CD14-positive monocyte (primary cell): ENCODE results near the gene FHOD3. TPM values are rescaled to one million over a fixed set of nuclear protein-coding genes. Genes with fewer than 3 reads are reported as not detected.

Source experiments
- DNase-seq, 3 donors: peaks; one replicate each; pipeline ENCODE4 v3.0.0-alpha.2; 2011 to 2022
- H2AFZ ChIP-seq: 2 replicates; pipeline ENCODE4 v1.6.0; 2012; ENCODE audit warnings: mild to moderate bottlenecking, low read depth, low read length, inconsistent platforms; ENCODE audit not compliant: insufficient read depth, poor library complexity, severe bottlenecking
- H3K27ac ChIP-seq, 2 donors: 1 replicate in 1 of 2; 2 replicates in 1 of 2; pipeline ENCODE4 v1.5.1; 2012 to 2013; ENCODE audit warnings: low read length in 2 of 2, control low read depth in 1 of 2, inconsistent platforms in 1 of 2, low read depth in 1 of 2, mild to moderate bottlenecking in 1 of 2
- H3K27me3 ChIP-seq, 2 donors: one replicate each; pipeline versions ENCODE4 v1.6.0 to v1.6.1; 2011 to 2013; ENCODE audit warnings: low read length in 2 of 2; ENCODE audit not compliant: control insufficient read depth in 2 of 2, insufficient read depth in 2 of 2
- H3K36me3 ChIP-seq, 2 donors: replicated peaks in 1 of 2; 1 replicate in 1 of 2; 2 replicates in 1 of 2; pipeline versions ENCODE4 v1.5.1 to v1.6.1; 2012 to 2013; ENCODE audit warnings: low read length in 2 of 2, control low read depth in 1 of 2, inconsistent platforms in 1 of 2, mild to moderate bottlenecking in 1 of 2; ENCODE audit not compliant: insufficient read depth in 2 of 2, control insufficient read depth in 1 of 2
- H3K4me1 ChIP-seq, 2 donors: 1 replicate in 1 of 2; 2 replicates in 1 of 2; pipeline versions ENCODE4 v1.5.1 to v1.6.1; 2012 to 2013; ENCODE audit warnings: low read length in 2 of 2, control low read depth in 1 of 2, inconsistent platforms in 1 of 2, mild to moderate bottlenecking in 1 of 2, moderate library complexity in 1 of 2; ENCODE audit not compliant: insufficient read depth in 2 of 2, control insufficient read depth in 1 of 2
- H3K4me2 ChIP-seq: replicated peaks from 2 replicates; pipeline ENCODE3; 2012; ENCODE audit warnings: low read length, moderate library complexity, mild to moderate bottlenecking; ENCODE audit not compliant: poor library complexity, severe bottlenecking; ENCODE audit errors: extremely low read depth
- H3K4me3 ChIP-seq, 3 experiments: fragments of 200-600 bp in 1 of 3; sonication (generic) in 1 of 3; replicated peaks in 1 of 3; 1 replicate in 2 of 3; 2 replicates in 1 of 3; pipeline ENCODE4 v1.5.1; 2011 to 2013; ENCODE audit warnings: low read length in 3 of 3, mild to moderate bottlenecking in 3 of 3, control low read depth in 2 of 3, low read depth in 2 of 3, inconsistent platforms in 1 of 3, moderate library complexity in 1 of 3
- H3K79me2 ChIP-seq: 2 replicates; pipeline ENCODE4 v1.6.0; 2012; ENCODE audit warnings: mild to moderate bottlenecking, control low read depth, inconsistent platforms, low read length, moderate library complexity; ENCODE audit not compliant: insufficient read depth
- H3K9ac ChIP-seq: 2 replicates; pipeline ENCODE4 v1.6.0; 2017; ENCODE audit warnings: low read length, mild to moderate bottlenecking; ENCODE audit not compliant: insufficient read depth, poor library complexity, severe bottlenecking
- H3K9me3 ChIP-seq, 2 donors: replicated peaks in 1 of 2; 1 replicate in 1 of 2; 2 replicates in 1 of 2; pipeline versions ENCODE4 v1.5.1 to v1.6.1; 2012 to 2013; ENCODE audit warnings: low read length in 2 of 2, control low read depth in 1 of 2; ENCODE audit not compliant: control insufficient read depth in 1 of 2, insufficient read depth in 1 of 2
- H4K20me1 ChIP-seq: 2 replicates; pipeline ENCODE4 v1.6.0; 2012; ENCODE audit warnings: mild to moderate bottlenecking, low read length, control low read depth, moderate library complexity; ENCODE audit not compliant: insufficient read depth
- H3K27ac Mint-ChIP-seq, 7 donors: one replicate each; pipeline ENCODE4 v1.8.0; 2020; ENCODE audit warnings: mild to moderate bottlenecking in 7 of 7, mixed read lengths in 7 of 7, moderate library complexity in 6 of 7, inconsistent platforms in 2 of 7
- H3K27me3 Mint-ChIP-seq, 3 donors: one replicate each; pipeline ENCODE4 v1.8.0; 2021 to 2022; ENCODE audit warnings: low read depth in 3 of 3, mild to moderate bottlenecking in 3 of 3, mixed read lengths in 3 of 3, moderate library complexity in 3 of 3, inconsistent platforms in 1 of 3
- H3K36me3 Mint-ChIP-seq, 2 donors: one replicate each; pipeline ENCODE4 v1.8.0; 2020; ENCODE audit warnings: mixed read lengths in 2 of 2, inconsistent platforms in 1 of 2, mild to moderate bottlenecking in 1 of 2
- H3K4me1 Mint-ChIP-seq: one replicate; pipeline ENCODE4 v1.8.0; 2020; ENCODE audit warnings: mild to moderate bottlenecking, mixed read lengths
- H3K4me3 Mint-ChIP-seq, 2 donors: one replicate each; pipeline ENCODE4 v1.8.0; 2020; ENCODE audit warnings: mild to moderate bottlenecking in 2 of 2, mixed read lengths in 2 of 2, moderate library complexity in 1 of 2
- H3K9me3 Mint-ChIP-seq, 7 donors: one replicate each; pipeline ENCODE4 v1.8.0; 2020 to 2022; ENCODE audit warnings: mixed read lengths in 7 of 7, mild to moderate bottlenecking in 6 of 7, moderate library complexity in 6 of 7, inconsistent platforms in 2 of 7
- CTCF ChIP-seq: fragments of 200-600 bp; IDR thresholded peaks from one replicate; pipeline ENCODE4 v1.8.0; 2022; ENCODE audit warnings: antibody characterized with exemption, mild to moderate bottlenecking
- WGBS: methylation state at CpG from one replicate; pipeline ENCODE4 v1.1.5; 2013; ENCODE audit warnings: missing lambda C conversion rate; ENCODE audit not compliant: insufficient coverage; 5-methylcytosine and 5-hydroxymethylcytosine counted together
- intact Hi-C, 2 donors: fragments of 100-400 bp; cut with micrococcal nuclease; formaldehyde crosslinking; loops; one replicate each; pipeline versions ENCODE4 v1.15.0 to v1.15.1; 2023
- polyA plus RNA-seq, 3 donors: library from polyadenylated mRNA; depleted of rRNA in 1 of 3; unstranded in 2 of 3; stranded (reverse) in 1 of 3; fragments of 300-500 nt in 2 of 3; fragments of >200 nt in 1 of 3; fragmentation: Illumina TruSeq in 2 of 3; gene quantifications; 1 replicate in 2 of 3; 2 replicates in 1 of 3; pipeline ENCODE4 v1.2.3, GENCODE V29; 2012 to 2021

FHOD3 gene
- polyA plus RNA-seq, 3 donors: not detected

- Histone ChIP-seq H3K9me3 (peaks cover 17 to 18% of the 10 kb centered on the region in 2 donors), H3K27ac (no peak overlapping the region), H3K79me2 (no peaks in the 10 kb centered on the region), H3K4me2 (no peak overlapping the region), H2AFZ (no peak overlapping the region), H3K4me1 (no peaks in the 10 kb centered on the region), H3K9ac (no peak overlapping the region), H4K20me1 (no peaks in the 10 kb centered on the region), H3K27me3 (no peaks in the 10 kb centered on the region), H3K4me3 (no peak overlapping the region), H3K36me3 (no peaks in the 10 kb centered on the region)
- WGBS: 95% methylated on average over 4 of the region's 5 CpGs
- H3K27ac Mint-ChIP-seq: no peak overlapping the region
- peaks cover 8 to 18% (median 12%) of the 10 kb centered on the region in 7 donors for H3K9me3 Mint-ChIP-seq
- no peak for DNase-seq
- peaks cover 0 to 5% (median 0%) of the 10 kb centered on the region in 3 donors for H3K27me3 Mint-ChIP-seq
- intact Hi-C loops: no loop called here
- H3K4me1 Mint-ChIP-seq: no peaks in the 10 kb centered on the region
- TF ChIP-seq CTCF: no peak
- no peak overlapping the region for H3K4me3 Mint-ChIP-seq
- H3K36me3 Mint-ChIP-seq: no peaks in the 10 kb centered on the region
Observed at GRCh38 chr18:36732264-36732663, 434.8 kb downstream of the FHOD3 start.

- no peaks in the 10 kb centered on the region for H3K36me3 Mint-ChIP-seq
- no peak overlapping the region for H3K27ac ChIP-seq
- H3K4me3 ChIP-seq: no peak overlapping the region
- H3K27me3 ChIP-seq: no peaks in the 10 kb centered on the region
- no peaks in the 10 kb centered on the region for H3K4me1 ChIP-seq
- H3K4me2 ChIP-seq: no peak overlapping the region
- no peak overlapping the region for H3K27ac Mint-ChIP-seq
- intact Hi-C loops: no loop called here
- no peak overlapping the region for H2AFZ ChIP-seq
- WGBS: no CpG with 5 or more reads among the region's 1 CpG
- H3K79me2 ChIP-seq: no peaks in the 10 kb centered on the region
- H4K20me1 ChIP-seq: no peaks in the 10 kb centered on the region
- no peak for TF ChIP-seq CTCF
- peaks cover 8 to 18% (median 12%) of the 10 kb centered on the region in 7 donors for H3K9me3 Mint-ChIP-seq
- no peak overlapping the region for H3K9ac ChIP-seq
- no peak overlapping the region for H3K4me3 Mint-ChIP-seq
- no peaks in the 10 kb centered on the region for H3K36me3 ChIP-seq
- DNase-seq: no peak
- peaks cover 0 to 4% (median 0%) of the 10 kb centered on the region in 3 donors for H3K27me3 Mint-ChIP-seq
- H3K9me3 ChIP-seq: peaks cover 17 to 18% of the 10 kb centered on the region in 2 donors
- no peaks in the 10 kb centered on the region for H3K4me1 Mint-ChIP-seq
Observed at GRCh38 chr18:36733150-36733549, 435.6 kb downstream of the FHOD3 start.
